Neural progenitor cell (in vitro differentiated cells): ENCODE data around the gene LRBA. TPM values are rescaled to one million over a fixed set of nuclear protein-coding genes. Genes with fewer than 3 reads are reported as not detected.

ENCODE experiments used
- DNase-seq: peaks from one replicate; pipeline ENCODE4 v3.0.0-alpha.2; 2016; ENCODE audit warnings: low spot score
- H2AFZ ChIP-seq: fragments of 200-600 bp; sonication (generic); replicated peaks from 2 replicates; pipeline ENCODE4 v1.6.1; 2016; ENCODE audit warnings: antibody characterized with exemption
- H3F3A ChIP-seq: fragments of 200-600 bp; sonication (generic); 2 replicates; pipeline ENCODE4 v1.6.1; 2016; ENCODE audit warnings: antibody characterized with exemption, low read depth
- H3K27ac ChIP-seq: fragments of 200-600 bp; sonication (generic); 2 replicates; pipeline ENCODE4 v1.5.1; 2016; ENCODE audit warnings: mild to moderate bottlenecking
- H3K27me3 ChIP-seq: fragments of 200-600 bp; sonication (generic); 2 replicates; pipeline ENCODE4 v1.6.1; 2016; ENCODE audit warnings: mild to moderate bottlenecking, moderate library complexity
- H3K36me3 ChIP-seq: fragments of 200-600 bp; sonication (generic); 2 replicates; pipeline ENCODE4 v1.5.1; 2016
- H3K4me1 ChIP-seq: fragments of 200-600 bp; sonication (generic); 2 replicates; pipeline ENCODE4 v1.6.1; 2016; ENCODE audit warnings: mixed run types
- H3K4me2 ChIP-seq: fragments of 200-600 bp; sonication (generic); 2 replicates; pipeline ENCODE4 v1.6.1; 2016
- H3K4me3 ChIP-seq: fragments of 200-600 bp; sonication (generic); 2 replicates; pipeline ENCODE4 v1.5.1; 2016
- H3K79me2 ChIP-seq: fragments of 200-600 bp; sonication (generic); 2 replicates; pipeline ENCODE4 v1.6.1; 2016; ENCODE audit warnings: low read depth
- H3K9ac ChIP-seq: fragments of 200-600 bp; sonication (generic); 2 replicates; pipeline ENCODE4 v1.6.1; 2016
- H3K9me3 ChIP-seq: fragments of 200-600 bp; sonication (generic); 2 replicates; pipeline ENCODE4 v1.5.1; 2016; ENCODE audit warnings: low read depth
- H4K20me1 ChIP-seq: fragments of 200-600 bp; sonication (generic); 2 replicates; pipeline ENCODE4 v1.6.1; 2016; ENCODE audit warnings: low read depth
- H3K27ac Mint-ChIP-seq: 3 replicates; pipeline ENCODE4 v1.8.0; 2021; ENCODE audit warnings: mixed read lengths
- H3K27me3 Mint-ChIP-seq: 2 replicates; pipeline ENCODE4 v1.8.0; 2022; ENCODE audit warnings: low read depth, mild to moderate bottlenecking, inconsistent platforms, moderate library complexity, mixed read lengths; ENCODE audit not compliant: insufficient read depth
- H3K36me3 Mint-ChIP-seq: 3 replicates; pipeline ENCODE4 v1.8.0; 2021; ENCODE audit warnings: mixed read lengths
- H3K4me1 Mint-ChIP-seq: 3 replicates; pipeline ENCODE4 v1.8.0; 2021; ENCODE audit warnings: mixed read lengths
- H3K4me3 Mint-ChIP-seq: 3 replicates; pipeline ENCODE4 v1.8.0; 2021; ENCODE audit warnings: mild to moderate bottlenecking, moderate library complexity, mixed read lengths
- H3K9me3 Mint-ChIP-seq: 3 replicates; pipeline ENCODE4 v1.8.0; 2020; ENCODE audit warnings: mixed read lengths
- CTCF ChIP-seq: fragments of 200-600 bp; sonication (generic); IDR thresholded peaks from 2 replicates; pipeline ENCODE4 v1.5.1; 2017; ENCODE audit warnings: antibody characterized with exemption, mild to moderate bottlenecking
- EZH2 ChIP-seq: fragments of 200-600 bp; sonication (generic); IDR thresholded peaks from 2 replicates; pipeline ENCODE4 v1.6.1; 2017; ENCODE audit warnings: antibody characterized with exemption, mild to moderate bottlenecking, moderate library complexity
- EZH2phosphoT487 ChIP-seq: fragments of 200-600 bp; sonication (generic); IDR thresholded peaks from 2 replicates; pipeline ENCODE4 v1.6.1; 2017; ENCODE audit warnings: antibody characterized with exemption
- total RNA-seq: library from RNA; depleted of rRNA; stranded (reverse); fragments of >200 nt; gene quantifications from 2 replicates; pipeline ENCODE4 v1.2.3, GENCODE V29; 2015; ENCODE audit warnings: low replicate concordance

Gene LRBA
- total RNA-seq, 1 donor from 2014 or later: 111 TPM

GRCh38 chr4:150476776-150477175 is 538.3 kb downstream of the LRBA start:
- no peak overlapping the region for H3K27ac Mint-ChIP-seq
- no peaks in the 10 kb centered on the region for H3K27me3 ChIP-seq
- no peaks in the 10 kb centered on the region for H4K20me1 ChIP-seq
- H3K9ac ChIP-seq: no peak overlapping the region
- H3K4me2 ChIP-seq: no peak overlapping the region
- H3K9me3 Mint-ChIP-seq: no peaks in the 10 kb centered on the region
- H3K4me1 ChIP-seq: no peaks in the 10 kb centered on the region
- H3K4me1 Mint-ChIP-seq: no peaks in the 10 kb centered on the region
- H3K9me3 ChIP-seq: no peaks in the 10 kb centered on the region
- H3K4me3 Mint-ChIP-seq: no peak overlapping the region
- H3K79me2 ChIP-seq: no peaks in the 10 kb centered on the region
- no peak overlapping the region for H2AFZ ChIP-seq
- DNase-seq: no peak
- H3K36me3 Mint-ChIP-seq: no peaks in the 10 kb centered on the region
- TF ChIP-seq EZH2 (no peak), CTCF (no peak), EZH2phosphoT487 (no peak)
- no peaks in the 10 kb centered on the region for H3K36me3 ChIP-seq
- no peaks in the 10 kb centered on the region for H3F3A ChIP-seq
- H3K27ac ChIP-seq: no peak overlapping the region
- no peaks in the 10 kb centered on the region for H3K27me3 Mint-ChIP-seq
- H3K4me3 ChIP-seq: no peak overlapping the region

- no peaks in the 10 kb centered on the region for H3K79me2 ChIP-seq
- no peaks in the 10 kb centered on the region for H3K4me1 ChIP-seq
- no peak overlapping the region for H3K4me3 ChIP-seq
- no peak for TF ChIP-seq EZH2
- no peak for TF ChIP-seq CTCF
- TF ChIP-seq EZH2phosphoT487: no peak
- Mint-ChIP-seq H3K27me3 (no peaks in the 10 kb centered on the region), H3K4me3 (no peak overlapping the region), H3K36me3 (no peaks in the 10 kb centered on the region), H3K27ac (no peak overlapping the region), H3K4me1 (no peaks in the 10 kb centered on the region), H3K9me3 (no peaks in the 10 kb centered on the region)
- no peak overlapping the region for H3K27ac ChIP-seq
- no peak for DNase-seq
- H3K9ac ChIP-seq: no peak overlapping the region
- H3K27me3 ChIP-seq: no peaks in the 10 kb centered on the region
- H3F3A ChIP-seq: no peaks in the 10 kb centered on the region
- H2AFZ ChIP-seq: no peak overlapping the region
- H3K36me3 ChIP-seq: no peaks in the 10 kb centered on the region
- H3K4me2 ChIP-seq: no peak overlapping the region
- no peaks in the 10 kb centered on the region for H3K9me3 ChIP-seq
- H4K20me1 ChIP-seq: no peaks in the 10 kb centered on the region
These were observed 539.3 kb downstream of the LRBA start for GRCh38 chr4:150475763-150476162.

GRCh38 chr4:150464523-150464922 is 550.6 kb downstream of the LRBA start:
- H4K20me1 ChIP-seq: no peaks in the 10 kb centered on the region
- no peak overlapping the region for H3K4me3 ChIP-seq
- no peak for DNase-seq
- no peaks in the 10 kb centered on the region for H3K9me3 ChIP-seq
- no peak overlapping the region for H3K27ac ChIP-seq
- no peak overlapping the region for H2AFZ ChIP-seq
- no peaks in the 10 kb centered on the region for H3K27me3 ChIP-seq
- no peaks in the 10 kb centered on the region for H3K9me3 Mint-ChIP-seq
- no peak overlapping the region for H3K27ac Mint-ChIP-seq
- H3F3A ChIP-seq: no peaks in the 10 kb centered on the region
- H3K4me2 ChIP-seq: no peak overlapping the region
- no peaks in the 10 kb centered on the region for H3K79me2 ChIP-seq
- H3K36me3 Mint-ChIP-seq: no peaks in the 10 kb centered on the region
- no peaks in the 10 kb centered on the region for H3K4me1 ChIP-seq
- no peak overlapping the region for H3K4me3 Mint-ChIP-seq
- H3K4me1 Mint-ChIP-seq: no peaks in the 10 kb centered on the region
- TF ChIP-seq EZH2 (no peak), CTCF (no peak), EZH2phosphoT487 (no peak)
- no peak overlapping the region for H3K9ac ChIP-seq
- H3K36me3 ChIP-seq: no peaks in the 10 kb centered on the region
- H3K27me3 Mint-ChIP-seq: no peaks in the 10 kb centered on the region
